Measurements from ENCODE around the gene MAGI2. TPM values are rescaled to one million over a fixed set of nuclear protein-coding genes. Genes with fewer than 3 reads are reported as not detected.

MAGI2 gene
- total and polyA plus RNA-seq, 2 donors from 2014 or later = 4.4 to 9.0 TPM

GRCh38 chr7:78203042-78203720, 1250.3 kb downstream of the MAGI2 start:
- Histone ChIP-seq H3K9ac (ENCODE audit: low read length in 3 of 3) (no peak overlapping the region), H3K36me3 (ENCODE audit: control insufficient read depth in 2 of 3, insufficient read depth in 3 of 3, low read length in 3 of 3) (no peaks in the 10 kb centered on the region), H3K4me1 (ENCODE audit: control insufficient read depth in 2 of 3, insufficient read depth in 2 of 3, low read depth in 1 of 3, low read length in 3 of 3) (no peaks in the 10 kb centered on the region), H3K4me3 (ENCODE audit: low read length in 3 of 3) (no peak overlapping the region), H3K27me3 (ENCODE audit: control insufficient read depth, insufficient read depth, low read length) (no peaks in the 10 kb centered on the region), H3K9me3 (ENCODE audit: control insufficient read depth in 2 of 3, insufficient read depth in 1 of 3, low read length in 3 of 3) (no peaks in the 10 kb centered on the region), H3K27ac (ENCODE audit: low read depth in 2 of 2, low read length in 2 of 2) (no peak overlapping the region)
- FAIRE-seq (no peak), DNase-seq (no peak)
- intact Hi-C loops (cut with DNase I) = no loop called here
- TF ChIP-seq CTCF (IDR thresholded peaks at IDR 0.05; ENCODE audit: borderline replicate concordance, extremely low read depth, insufficient read depth) = no peak

DNA sequence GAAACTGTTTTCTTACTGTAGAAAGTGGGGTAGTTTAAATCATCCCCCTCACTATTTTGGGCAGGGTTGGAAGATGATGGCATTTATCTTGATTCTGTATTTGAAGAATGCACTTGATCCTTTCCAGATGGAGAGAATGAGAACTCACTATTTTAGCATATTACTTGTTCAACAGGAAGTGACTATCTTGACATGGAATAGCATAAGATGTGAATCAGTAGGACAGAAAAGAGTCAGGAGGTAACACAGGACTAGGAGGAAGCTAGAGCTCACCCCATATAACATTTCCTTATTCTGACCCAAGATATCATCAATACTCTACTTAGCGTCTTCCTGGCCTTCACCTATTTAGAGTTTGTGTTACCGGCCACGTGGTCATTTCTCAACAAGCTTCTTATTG, 1254.7 kb downstream of the MAGI2 start:
- Histone ChIP-seq H3K27ac (ENCODE audit: low read depth in 2 of 2, low read length in 2 of 2) (no peak overlapping the region), H3K27me3 (ENCODE audit: control insufficient read depth, insufficient read depth, low read length) (no peaks in the 10 kb centered on the region), H3K4me1 (ENCODE audit: control insufficient read depth in 2 of 3, insufficient read depth in 2 of 3, low read depth in 1 of 3, low read length in 3 of 3) (peaks cover 0 to 2% (median 0%) of the 10 kb centered on the region in 3 donors), H3K9me3 (ENCODE audit: control insufficient read depth in 2 of 3, insufficient read depth in 1 of 3, low read length in 3 of 3) (no peaks in the 10 kb centered on the region), H3K4me3 (ENCODE audit: low read length in 3 of 3) (no peak overlapping the region), H3K9ac (ENCODE audit: low read length in 3 of 3) (no peak overlapping the region), H3K36me3 (ENCODE audit: control insufficient read depth in 2 of 3, insufficient read depth in 3 of 3, low read length in 3 of 3) (no peaks in the 10 kb centered on the region)
- DNase-seq (no peak), FAIRE-seq (no peak)
- no peak for TF ChIP-seq CTCF (IDR thresholded peaks at IDR 0.05; ENCODE audit: borderline replicate concordance, extremely low read depth, insufficient read depth)
- intact Hi-C loops (cut with DNase I) = no loop called here

DNA sequence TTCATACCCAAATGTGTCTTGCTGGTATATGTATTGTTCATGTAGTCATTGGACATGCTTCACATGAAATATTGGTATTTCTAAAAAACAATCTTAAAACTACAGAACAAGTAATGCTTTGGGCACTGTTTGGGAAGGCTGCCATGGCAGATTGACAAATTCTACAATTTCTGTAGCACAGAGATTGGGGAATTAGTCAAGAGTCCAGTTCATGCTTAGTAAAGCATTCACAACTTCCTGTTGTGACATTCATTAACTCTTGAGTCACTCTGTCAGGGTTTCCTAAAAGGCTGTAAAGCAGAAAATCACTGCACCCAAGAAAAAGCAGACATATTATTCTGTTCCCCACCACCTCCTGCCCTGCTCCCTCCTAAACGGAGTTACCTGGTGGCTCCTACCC, 1256.0 kb downstream of the MAGI2 start:
- H3K27me3 ChIP-seq (ENCODE audit: control insufficient read depth, insufficient read depth, low read length) = no peaks in the 10 kb centered on the region
- no peaks in the 10 kb centered on the region for H3K9me3 ChIP-seq (ENCODE audit: control insufficient read depth in 2 of 3, insufficient read depth in 1 of 3, low read length in 3 of 3)
- intact Hi-C loops (cut with DNase I) = no loop called here
- H3K27ac ChIP-seq (ENCODE audit: low read depth in 2 of 2, low read length in 2 of 2) = no peak overlapping the region
- FAIRE-seq (no peak), DNase-seq (peak in 1 of 5 donors; percentile 16)
- no peak overlapping the region for H3K9ac ChIP-seq (ENCODE audit: low read length in 3 of 3)
- H3K4me3 ChIP-seq (ENCODE audit: low read length in 3 of 3) = no peak overlapping the region
- H3K36me3 ChIP-seq (ENCODE audit: control insufficient read depth in 2 of 3, insufficient read depth in 3 of 3, low read length in 3 of 3) = no peaks in the 10 kb centered on the region
- H3K4me1 ChIP-seq (ENCODE audit: control insufficient read depth in 2 of 3, insufficient read depth in 2 of 3, low read depth in 1 of 3, low read length in 3 of 3) = peaks cover 0 to 2% (median 0%) of the 10 kb centered on the region in 3 donors
- no peak for TF ChIP-seq CTCF (IDR thresholded peaks at IDR 0.05; ENCODE audit: borderline replicate concordance, extremely low read depth, insufficient read depth)

- Histone ChIP-seq H3K27ac (ENCODE audit: low read depth in 2 of 2, low read length in 2 of 2) (no peak overlapping the region), H3K36me3 (ENCODE audit: control insufficient read depth in 2 of 3, insufficient read depth in 3 of 3, low read length in 3 of 3) (no peaks in the 10 kb centered on the region), H3K9me3 (ENCODE audit: control insufficient read depth in 2 of 3, insufficient read depth in 1 of 3, low read length in 3 of 3) (no peaks in the 10 kb centered on the region), H3K9ac (ENCODE audit: low read length in 3 of 3) (no peak overlapping the region), H3K27me3 (ENCODE audit: control insufficient read depth, insufficient read depth, low read length) (no peaks in the 10 kb centered on the region), H3K4me1 (ENCODE audit: control insufficient read depth in 2 of 3, insufficient read depth in 2 of 3, low read depth in 1 of 3, low read length in 3 of 3) (peaks cover 0 to 2% (median 0%) of the 10 kb centered on the region in 3 donors), H3K4me3 (ENCODE audit: low read length in 3 of 3) (no peak overlapping the region)
- FAIRE-seq (no peak), DNase-seq (no peak)
- no peak for TF ChIP-seq CTCF (IDR thresholded peaks at IDR 0.05; ENCODE audit: borderline replicate concordance, extremely low read depth, insufficient read depth)
- intact Hi-C loops (cut with DNase I) = no loop called here
Observed at GRCh38 chr7:78195281-78195680, 1258.2 kb downstream of the MAGI2 start.
